Liver (tissue), 9 donors: ENCODE measurements around the gene STC2. TPM values are rescaled to one million over a fixed set of nuclear protein-coding genes. Genes with fewer than 3 reads are reported as not detected.
A peak's percentile ranks its signal among the peaks of the same experiment; 100 is the strongest.

Experiments used
- DNase-seq: peaks from one replicate; pipeline ENCODE4 v3.0.0-alpha.2; 2017; ENCODE audit warnings: low spot score
- H3K27ac ChIP-seq, 2 donors: one replicate each; pipeline ENCODE4 v1.7.0; 2013; ENCODE audit warnings: inconsistent platforms in 2 of 2, low read length in 2 of 2, control low read depth in 1 of 2, low read depth in 1 of 2, mild to moderate bottlenecking in 1 of 2
- H3K27me3 ChIP-seq, 4 donors: one replicate each; pipeline versions ENCODE4 v1.6.1 to v1.7.0; 2013; ENCODE audit warnings: low read length in 3 of 4, inconsistent platforms in 1 of 4, mild to moderate bottlenecking in 1 of 4, moderate library complexity in 1 of 4; ENCODE audit not compliant: control insufficient read depth in 4 of 4, insufficient read depth in 4 of 4
- H3K36me3 ChIP-seq, 4 donors: one replicate each; pipeline versions ENCODE4 v1.6.1 to v1.7.0; 2013; ENCODE audit warnings: low read length in 3 of 4, mild to moderate bottlenecking in 3 of 4, low read depth in 1 of 4, moderate library complexity in 1 of 4; ENCODE audit not compliant: control insufficient read depth in 4 of 4, insufficient read depth in 3 of 4
- H3K4me1 ChIP-seq, 4 donors: one replicate each; pipeline versions ENCODE4 v1.6.1 to v1.7.0; 2013; ENCODE audit warnings: low read length in 3 of 4, mild to moderate bottlenecking in 3 of 4, moderate library complexity in 1 of 4; ENCODE audit not compliant: control insufficient read depth in 4 of 4, insufficient read depth in 4 of 4
- H3K4me3 ChIP-seq, 3 donors: one replicate each; pipeline versions ENCODE4 v1.6.1 to v1.7.0; 2013; ENCODE audit warnings: low read length in 3 of 3, control low read depth in 1 of 3, low read depth in 1 of 3, mild to moderate bottlenecking in 1 of 3
- H3K9ac ChIP-seq, 2 donors: one replicate each; pipeline ENCODE4 v1.7.0; 2013; ENCODE audit warnings: low read length in 2 of 2, mild to moderate bottlenecking in 2 of 2, moderate library complexity in 2 of 2, control low read depth in 1 of 2, low read depth in 1 of 2
- H3K9me3 ChIP-seq, 4 donors: one replicate each; pipeline versions ENCODE4 v1.6.1 to v1.7.0; 2013; ENCODE audit warnings: low read length in 3 of 4; ENCODE audit not compliant: control insufficient read depth in 4 of 4
- EGR1 ChIP-seq, 2 donors: IDR thresholded peaks; 2 replicates each; pipeline ENCODE4 v1.6.1; 2016 to 2018; ENCODE audit warnings: antibody characterized with exemption in 2 of 2, low read depth in 2 of 2
- FOXA1 ChIP-seq: IDR thresholded peaks from 2 replicates; pipeline ENCODE4 v1.6.1; 2016; ENCODE audit warnings: antibody characterized with exemption
- FOXA2 ChIP-seq: IDR thresholded peaks from 2 replicates; pipeline ENCODE4 v1.6.1; 2016; ENCODE audit warnings: antibody characterized with exemption
- HNF4A ChIP-seq, 2 donors: conservative IDR thresholded peaks; 2 replicates each; pipeline ENCODE4 v1.6.1; 2016; ENCODE audit warnings: antibody characterized with exemption in 2 of 2, mild to moderate bottlenecking in 2 of 2
- HNF4G ChIP-seq: IDR thresholded peaks from 2 replicates; pipeline ENCODE4 v1.6.1; 2016; ENCODE audit warnings: antibody characterized with exemption
- RAD21 ChIP-seq, 2 donors: IDR thresholded peaks; 2 replicates each; pipeline ENCODE4 v1.6.1; 2016; ENCODE audit warnings: antibody characterized with exemption in 2 of 2, mild to moderate bottlenecking in 2 of 2
- RXRA ChIP-seq, 2 donors: IDR thresholded peaks; 2 replicates each; pipeline ENCODE4 v1.6.1; 2017 to 2018; ENCODE audit warnings: antibody characterized with exemption in 2 of 2, mild to moderate bottlenecking in 1 of 2
- SP1 ChIP-seq: IDR thresholded peaks from 2 replicates; pipeline ENCODE4 v1.6.1; 2018; ENCODE audit warnings: antibody characterized with exemption, mild to moderate bottlenecking
- TAF1 ChIP-seq: conservative IDR thresholded peaks from 2 replicates; pipeline ENCODE4 v1.6.1; 2016; ENCODE audit warnings: antibody characterized with exemption, mild to moderate bottlenecking
- YY1 ChIP-seq: IDR thresholded peaks from 2 replicates; pipeline ENCODE4 v1.6.1; 2016; ENCODE audit warnings: antibody characterized with exemption, mild to moderate bottlenecking
- WGBS: extraction: QIAGEN DNeasy Blood & Tissue Kit; methylation state at CpG from one replicate; pipeline ENCODE4 v1.1.7; 2013; 5-methylcytosine and 5-hydroxymethylcytosine counted together
- polyA plus RNA-seq, 2 donors: library from polyadenylated mRNA; stranded (reverse) in 1 of 2; unstranded in 1 of 2; fragments of 200-250 nt in 1 of 2; fragments of >200 nt in 1 of 2; fragmentation: Nextera tagmentation in 1 of 2; extraction: Ambion mirVana in 1 of 2; gene quantifications; one replicate each; pipeline versions ENCODE4 v1.2.1 to v1.2.3, GENCODE V29; 2013 to 2015
- total RNA-seq, 2 donors: library from RNA; depleted of rRNA; stranded (reverse); fragments of >200 nt; gene quantifications; one replicate each; pipeline ENCODE4 v1.2.3, GENCODE V29; 2014
- TF ChIP-seq, protein P1 (sequence below): IDR thresholded peaks from 2 replicates; pipeline ENCODE4 v1.6.1; 2016; ENCODE audit warnings: antibody characterized with exemption
- TF ChIP-seq, protein P2 (sequence below): IDR thresholded peaks from 2 replicates; pipeline ENCODE4 v1.6.1; 2016; ENCODE audit warnings: antibody characterized with exemption, mild to moderate bottlenecking
- TF ChIP-seq, protein P3 (sequence below): fragments of 150-350 bp; IDR thresholded peaks from 2 replicates; pipeline ENCODE4 v1.5.1; 2017; ENCODE audit warnings: improper control_type of control experiment, low read depth, low read length; ENCODE audit not compliant: missing input control
- TF ChIP-seq, protein P4 (sequence below): IDR thresholded peaks from 2 replicates; pipeline ENCODE4 v1.6.1; 2016; ENCODE audit warnings: antibody characterized with exemption
- TF ChIP-seq, protein P5 (sequence below): IDR thresholded peaks from 2 replicates; pipeline ENCODE4 v1.6.1; 2016; ENCODE audit warnings: antibody characterized with exemption
- donor health status: healthy.
- donor health status: healthy.
- donor health status: healthy.
- donor health status: healthy.
- donor health status: healthy.

Gene STC2, protein sequence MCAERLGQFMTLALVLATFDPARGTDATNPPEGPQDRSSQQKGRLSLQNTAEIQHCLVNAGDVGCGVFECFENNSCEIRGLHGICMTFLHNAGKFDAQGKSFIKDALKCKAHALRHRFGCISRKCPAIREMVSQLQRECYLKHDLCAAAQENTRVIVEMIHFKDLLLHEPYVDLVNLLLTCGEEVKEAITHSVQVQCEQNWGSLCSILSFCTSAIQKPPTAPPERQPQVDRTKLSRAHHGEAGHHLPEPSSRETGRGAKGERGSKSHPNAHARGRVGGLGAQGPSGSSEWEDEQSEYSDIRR
- total RNA-seq (under 1 TPM in 1 of 2 donors, not detected in 1; 0.17 TPM), polyA plus RNA-seq (under 1 TPM; 0.04 to 0.18 TPM)

DNA sequence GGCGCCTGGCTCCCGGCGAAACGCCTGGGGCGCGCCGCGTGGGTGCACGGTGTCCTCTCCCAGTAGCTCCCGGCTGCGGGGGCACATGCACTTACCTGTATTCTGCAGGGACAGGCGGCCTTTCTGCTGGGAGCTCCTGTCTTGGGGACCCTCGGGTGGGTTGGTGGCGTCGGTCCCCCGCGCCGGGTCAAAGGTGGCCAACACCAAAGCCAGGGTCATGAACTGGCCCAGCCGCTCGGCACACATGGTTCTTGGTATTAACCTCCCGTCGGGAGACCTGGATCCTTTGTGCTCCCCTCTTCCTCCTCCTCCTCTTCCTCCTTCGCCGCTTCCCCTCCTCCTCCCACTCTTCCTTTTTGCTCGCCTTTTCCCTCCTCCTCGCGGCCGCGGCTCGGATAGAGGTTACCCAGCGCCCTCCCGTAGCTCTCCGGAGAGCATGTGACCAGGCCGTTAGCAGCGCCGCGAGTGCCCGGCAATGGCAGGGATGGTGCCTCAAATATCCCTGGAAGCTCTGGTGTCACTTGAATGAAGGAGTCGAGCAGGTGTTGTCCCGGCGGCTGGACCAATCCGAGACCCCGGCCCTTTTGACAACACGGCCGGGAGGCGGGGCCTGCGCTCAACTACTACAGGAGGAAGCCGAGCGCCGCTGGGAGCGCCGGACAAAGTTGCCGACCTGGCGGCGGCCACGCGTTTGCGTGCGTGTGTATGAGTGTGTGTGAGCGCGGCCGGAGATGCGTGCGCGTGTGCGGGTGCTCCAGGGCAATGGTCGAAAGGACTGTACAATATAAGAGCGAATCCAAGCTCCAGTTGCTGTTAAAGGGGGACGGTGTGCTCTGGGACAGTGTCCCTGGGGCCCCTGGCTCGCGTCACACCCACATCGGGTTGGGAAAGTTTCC is at the start of gene STC2:
Gene STC2 (minus strand): TSS at position 467 of the 896 bp plus-strand sequence. CDS start 221 bp downstream, at position 246.
- 2% methylated on average over 72 of the region's 72 CpGs for WGBS
- TF ChIP-seq TAF1 (no peak), RXRA (IDR thresholded peaks at IDR 0.05) (no peak), HNF4A (conservative IDR thresholded peaks at IDR 0.05) (no peak), YY1 (no peak), FOXA1 (no peak), HNF4G (no peak), EGR1 (IDR thresholded peaks at IDR 0.05; ENCODE audit: low read depth in 2 of 2) (no peak), SP1 (no peak), FOXA2 (no peak), RAD21 (IDR thresholded peaks at IDR 0.05) (no peak)
- TF ChIP-seq, protein P1, sequence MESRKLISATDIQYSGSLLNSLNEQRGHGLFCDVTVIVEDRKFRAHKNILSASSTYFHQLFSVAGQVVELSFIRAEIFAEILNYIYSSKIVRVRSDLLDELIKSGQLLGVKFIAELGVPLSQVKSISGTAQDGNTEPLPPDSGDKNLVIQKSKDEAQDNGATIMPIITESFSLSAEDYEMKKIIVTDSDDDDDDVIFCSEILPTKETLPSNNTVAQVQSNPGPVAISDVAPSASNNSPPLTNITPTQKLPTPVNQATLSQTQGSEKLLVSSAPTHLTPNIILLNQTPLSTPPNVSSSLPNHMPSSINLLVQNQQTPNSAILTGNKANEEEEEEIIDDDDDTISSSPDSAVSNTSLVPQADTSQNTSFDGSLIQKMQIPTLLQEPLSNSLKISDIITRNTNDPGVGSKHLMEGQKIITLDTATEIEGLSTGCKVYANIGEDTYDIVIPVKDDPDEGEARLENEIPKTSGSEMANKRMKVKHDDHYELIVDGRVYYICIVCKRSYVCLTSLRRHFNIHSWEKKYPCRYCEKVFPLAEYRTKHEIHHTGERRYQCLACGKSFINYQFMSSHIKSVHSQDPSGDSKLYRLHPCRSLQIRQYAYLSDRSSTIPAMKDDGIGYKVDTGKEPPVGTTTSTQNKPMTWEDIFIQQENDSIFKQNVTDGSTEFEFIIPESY = no peak
- TF ChIP-seq, protein P2, sequence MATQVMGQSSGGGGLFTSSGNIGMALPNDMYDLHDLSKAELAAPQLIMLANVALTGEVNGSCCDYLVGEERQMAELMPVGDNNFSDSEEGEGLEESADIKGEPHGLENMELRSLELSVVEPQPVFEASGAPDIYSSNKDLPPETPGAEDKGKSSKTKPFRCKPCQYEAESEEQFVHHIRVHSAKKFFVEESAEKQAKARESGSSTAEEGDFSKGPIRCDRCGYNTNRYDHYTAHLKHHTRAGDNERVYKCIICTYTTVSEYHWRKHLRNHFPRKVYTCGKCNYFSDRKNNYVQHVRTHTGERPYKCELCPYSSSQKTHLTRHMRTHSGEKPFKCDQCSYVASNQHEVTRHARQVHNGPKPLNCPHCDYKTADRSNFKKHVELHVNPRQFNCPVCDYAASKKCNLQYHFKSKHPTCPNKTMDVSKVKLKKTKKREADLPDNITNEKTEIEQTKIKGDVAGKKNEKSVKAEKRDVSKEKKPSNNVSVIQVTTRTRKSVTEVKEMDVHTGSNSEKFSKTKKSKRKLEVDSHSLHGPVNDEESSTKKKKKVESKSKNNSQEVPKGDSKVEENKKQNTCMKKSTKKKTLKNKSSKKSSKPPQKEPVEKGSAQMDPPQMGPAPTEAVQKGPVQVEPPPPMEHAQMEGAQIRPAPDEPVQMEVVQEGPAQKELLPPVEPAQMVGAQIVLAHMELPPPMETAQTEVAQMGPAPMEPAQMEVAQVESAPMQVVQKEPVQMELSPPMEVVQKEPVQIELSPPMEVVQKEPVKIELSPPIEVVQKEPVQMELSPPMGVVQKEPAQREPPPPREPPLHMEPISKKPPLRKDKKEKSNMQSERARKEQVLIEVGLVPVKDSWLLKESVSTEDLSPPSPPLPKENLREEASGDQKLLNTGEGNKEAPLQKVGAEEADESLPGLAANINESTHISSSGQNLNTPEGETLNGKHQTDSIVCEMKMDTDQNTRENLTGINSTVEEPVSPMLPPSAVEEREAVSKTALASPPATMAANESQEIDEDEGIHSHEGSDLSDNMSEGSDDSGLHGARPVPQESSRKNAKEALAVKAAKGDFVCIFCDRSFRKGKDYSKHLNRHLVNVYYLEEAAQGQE = no peak
- TF ChIP-seq, protein P3, sequence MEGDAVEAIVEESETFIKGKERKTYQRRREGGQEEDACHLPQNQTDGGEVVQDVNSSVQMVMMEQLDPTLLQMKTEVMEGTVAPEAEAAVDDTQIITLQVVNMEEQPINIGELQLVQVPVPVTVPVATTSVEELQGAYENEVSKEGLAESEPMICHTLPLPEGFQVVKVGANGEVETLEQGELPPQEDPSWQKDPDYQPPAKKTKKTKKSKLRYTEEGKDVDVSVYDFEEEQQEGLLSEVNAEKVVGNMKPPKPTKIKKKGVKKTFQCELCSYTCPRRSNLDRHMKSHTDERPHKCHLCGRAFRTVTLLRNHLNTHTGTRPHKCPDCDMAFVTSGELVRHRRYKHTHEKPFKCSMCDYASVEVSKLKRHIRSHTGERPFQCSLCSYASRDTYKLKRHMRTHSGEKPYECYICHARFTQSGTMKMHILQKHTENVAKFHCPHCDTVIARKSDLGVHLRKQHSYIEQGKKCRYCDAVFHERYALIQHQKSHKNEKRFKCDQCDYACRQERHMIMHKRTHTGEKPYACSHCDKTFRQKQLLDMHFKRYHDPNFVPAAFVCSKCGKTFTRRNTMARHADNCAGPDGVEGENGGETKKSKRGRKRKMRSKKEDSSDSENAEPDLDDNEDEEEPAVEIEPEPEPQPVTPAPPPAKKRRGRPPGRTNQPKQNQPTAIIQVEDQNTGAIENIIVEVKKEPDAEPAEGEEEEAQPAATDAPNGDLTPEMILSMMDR = no peak
- DNase-seq = no peak
- Histone ChIP-seq H3K9ac (no peak within 1 kb of the TSS), H3K27me3 (peaks cover 2 to 11% (median 10%) of the 10 kb centered on the region in 4 donors), H3K36me3 (no peaks in the 10 kb centered on the region), H3K9me3 (no peaks in the 10 kb centered on the region), H3K4me1 (peaks cover 11 to 29% (median 25%) of the 10 kb centered on the region in 4 donors), H3K4me3 (peak within 1 kb of the TSS in 2 of 3 donors; percentile 22 to 28), H3K27ac (no peak within 1 kb of the TSS)

DNA sequence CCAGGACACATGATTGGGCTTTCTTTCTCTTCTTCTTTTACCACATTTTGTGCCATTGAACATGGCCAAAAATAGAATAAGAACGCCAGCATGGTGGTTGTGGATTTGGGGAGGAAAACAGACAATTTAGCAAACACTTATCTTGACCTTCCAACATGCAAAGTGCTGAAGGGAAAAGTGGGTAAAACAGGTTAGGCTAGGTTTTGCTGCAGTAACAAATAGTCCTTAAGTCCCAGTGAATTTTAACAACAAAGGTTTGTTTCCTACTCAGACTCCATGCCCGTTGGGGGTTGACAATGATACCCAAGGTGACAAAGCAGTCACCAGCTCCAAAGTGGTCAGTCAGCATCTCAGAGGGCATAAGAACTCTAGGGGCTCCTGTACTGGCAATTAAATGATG is 43.2 kb upstream of the STC2 start:
- TF ChIP-seq, protein P1 = no peak
- no peak for TF ChIP-seq YY1
- TF ChIP-seq SP1 = no peak
- no peak for TF ChIP-seq HNF4A (conservative IDR thresholded peaks at IDR 0.05)
- no peak for TF ChIP-seq FOXA2
- TF ChIP-seq EGR1 (IDR thresholded peaks at IDR 0.05; ENCODE audit: low read depth in 2 of 2) = no peak
- TF ChIP-seq, protein P4, sequence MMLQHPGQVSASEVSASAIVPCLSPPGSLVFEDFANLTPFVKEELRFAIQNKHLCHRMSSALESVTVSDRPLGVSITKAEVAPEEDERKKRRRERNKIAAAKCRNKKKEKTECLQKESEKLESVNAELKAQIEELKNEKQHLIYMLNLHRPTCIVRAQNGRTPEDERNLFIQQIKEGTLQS = no peak
- TF ChIP-seq, protein P5, sequence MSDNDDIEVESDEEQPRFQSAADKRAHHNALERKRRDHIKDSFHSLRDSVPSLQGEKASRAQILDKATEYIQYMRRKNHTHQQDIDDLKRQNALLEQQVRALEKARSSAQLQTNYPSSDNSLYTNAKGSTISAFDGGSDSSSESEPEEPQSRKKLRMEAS = no peak
- TF ChIP-seq, protein P3 = no peak
- no peak for DNase-seq
- Histone ChIP-seq H3K27ac (no peak overlapping the region), H3K9me3 (peaks cover 0 to 10% (median 4%) of the 10 kb centered on the region in 4 donors), H3K27me3 (no peaks in the 10 kb centered on the region), H3K36me3 (no peaks in the 10 kb centered on the region), H3K9ac (no peak overlapping the region), H3K4me3 (no peak overlapping the region), H3K4me1 (no peaks in the 10 kb centered on the region)
- 69% methylated on average over 2 of the region's 2 CpGs for WGBS
